Suprapubic skin (tissue), 4 donors: ENCODE results near the gene ANKRD13D. TPM values are rescaled to one million over a fixed set of nuclear protein-coding genes. Genes with fewer than 3 reads are reported as not detected.

ENCODE experiments used
- DNase-seq, 2 donors: peaks; one replicate each; pipeline ENCODE4 v3.0.0-alpha.2; 2019; ENCODE audit warnings: low spot score in 2 of 2
- H3K27ac ChIP-seq: fragments of 200-600 bp; sonication (generic); one replicate; pipeline ENCODE4 v1.5.1; 2019
- H3K27me3 ChIP-seq: fragments of 200-600 bp; sonication (generic); one replicate; pipeline ENCODE4 v1.5.1; 2019
- H3K36me3 ChIP-seq: fragments of 200-600 bp; sonication (generic); one replicate; pipeline ENCODE4 v1.5.1; 2019
- H3K4me1 ChIP-seq: fragments of 200-600 bp; sonication (generic); one replicate; pipeline ENCODE4 v1.5.1; 2019
- H3K4me3 ChIP-seq: fragments of 200-600 bp; sonication (generic); one replicate; pipeline ENCODE4 v1.5.1; 2019; ENCODE audit warnings: mild to moderate bottlenecking
- H3K9me3 ChIP-seq: fragments of 200-600 bp; sonication (generic); one replicate; pipeline ENCODE4 v1.5.1; 2019
- EP300 ChIP-seq: sonication (generic); formaldehyde crosslinking; IDR thresholded peaks from one replicate; pipeline ENCODE4 v1.6.1; 2017; ENCODE audit warnings: antibody characterized with exemption
- POLR2A ChIP-seq, 2 donors: fragments of 450-650 bp; IDR thresholded peaks; one replicate each; pipeline ENCODE4 v1.6.1; 2017; ENCODE audit warnings: antibody characterized with exemption in 2 of 2, mild to moderate bottlenecking in 2 of 2, moderate library complexity in 2 of 2
- POLR2AphosphoS5 ChIP-seq, 3 donors: sonication (generic); formaldehyde crosslinking; IDR thresholded peaks; one replicate each; pipeline ENCODE4 v1.6.1; 2017; ENCODE audit warnings: antibody characterized with exemption in 3 of 3
- WGBS: methylation state at CpG from one replicate; pipeline ENCODE4 v1.1.5; 2018; 5-methylcytosine and 5-hydroxymethylcytosine counted together
- total RNA-seq, 4 donors: library from RNA; depleted of rRNA; stranded (reverse); fragments of >200 nt; gene quantifications; one replicate each; pipeline ENCODE4 v1.1.0, GENCODE V29; 2016
- TF ChIP-seq, protein P1 (sequence below), 2 donors: fragments of 200-600 bp in 1 of 2; fragments of 450-650 bp in 1 of 2; sonication (generic) in 1 of 2; IDR thresholded peaks; one replicate each; pipeline ENCODE4 v1.5.1; 2016 to 2019; ENCODE audit warnings: antibody characterized with exemption in 2 of 2, mild to moderate bottlenecking in 1 of 2, moderate library complexity in 1 of 2

The ANKRD13D gene
- total RNA-seq, 4 donors from 2014 or later = 55.7 to 154 (median 77.2) TPM

- peak in 1 of 2 donors; percentile 63 for DNase-seq
- WGBS = 94% methylated on average over 18 of the region's 33 CpGs
- H3K27me3 ChIP-seq = no peaks in the 10 kb centered on the region
- peaks cover 39% of the 10 kb centered on the region for H3K36me3 ChIP-seq
- peaks cover 12% of the 10 kb centered on the region for H3K9me3 ChIP-seq
- peaks cover 59% of the 10 kb centered on the region for H3K4me1 ChIP-seq
- H3K27ac ChIP-seq = peak overlapping the region; percentile 59
- no peak overlapping the region for H3K4me3 ChIP-seq
- TF ChIP-seq EP300 (no peak), POLR2A (IDR thresholded peaks at IDR 0.05) (no peak), POLR2AphosphoS5 (IDR thresholded peaks at IDR 0.05) (no peak)
- TF ChIP-seq, protein P1, sequence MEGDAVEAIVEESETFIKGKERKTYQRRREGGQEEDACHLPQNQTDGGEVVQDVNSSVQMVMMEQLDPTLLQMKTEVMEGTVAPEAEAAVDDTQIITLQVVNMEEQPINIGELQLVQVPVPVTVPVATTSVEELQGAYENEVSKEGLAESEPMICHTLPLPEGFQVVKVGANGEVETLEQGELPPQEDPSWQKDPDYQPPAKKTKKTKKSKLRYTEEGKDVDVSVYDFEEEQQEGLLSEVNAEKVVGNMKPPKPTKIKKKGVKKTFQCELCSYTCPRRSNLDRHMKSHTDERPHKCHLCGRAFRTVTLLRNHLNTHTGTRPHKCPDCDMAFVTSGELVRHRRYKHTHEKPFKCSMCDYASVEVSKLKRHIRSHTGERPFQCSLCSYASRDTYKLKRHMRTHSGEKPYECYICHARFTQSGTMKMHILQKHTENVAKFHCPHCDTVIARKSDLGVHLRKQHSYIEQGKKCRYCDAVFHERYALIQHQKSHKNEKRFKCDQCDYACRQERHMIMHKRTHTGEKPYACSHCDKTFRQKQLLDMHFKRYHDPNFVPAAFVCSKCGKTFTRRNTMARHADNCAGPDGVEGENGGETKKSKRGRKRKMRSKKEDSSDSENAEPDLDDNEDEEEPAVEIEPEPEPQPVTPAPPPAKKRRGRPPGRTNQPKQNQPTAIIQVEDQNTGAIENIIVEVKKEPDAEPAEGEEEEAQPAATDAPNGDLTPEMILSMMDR (IDR thresholded peaks at IDR 0.05) = no peak
Measured at GRCh38 chr11:67291481-67292381, 2.6 kb downstream of the ANKRD13D start.

DNA sequence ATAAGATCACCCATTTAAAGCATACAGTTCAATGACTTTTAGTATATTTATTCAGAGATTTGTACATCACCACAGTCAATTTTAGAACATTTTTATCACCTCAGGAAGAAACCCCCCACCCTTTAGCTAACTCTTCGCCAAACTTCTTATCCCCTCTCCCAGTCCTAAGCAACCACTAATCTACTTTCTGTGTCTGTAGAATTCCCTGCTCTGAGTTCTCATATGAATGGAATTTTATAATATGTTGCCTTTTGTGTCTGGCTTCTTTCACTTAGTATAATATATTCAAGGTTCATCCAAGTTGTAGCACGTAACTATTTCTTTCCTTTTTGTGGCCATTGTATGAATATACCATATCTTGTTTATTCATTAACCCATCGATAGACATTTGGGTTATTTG is 3.6 kb downstream of the ANKRD13D start:
- 62% methylated on average over 3 of the region's 3 CpGs for WGBS
- no peak overlapping the region for H3K4me3 ChIP-seq
- peaks cover 49% of the 10 kb centered on the region for H3K4me1 ChIP-seq
- H3K27ac ChIP-seq = peak overlapping the region; percentile 59
- TF ChIP-seq, protein P1 (IDR thresholded peaks at IDR 0.05) = no peak
- TF ChIP-seq POLR2AphosphoS5 (IDR thresholded peaks at IDR 0.05) (no peak), POLR2A (IDR thresholded peaks at IDR 0.05) (no peak), EP300 (no peak)
- H3K9me3 ChIP-seq = peaks cover 12% of the 10 kb centered on the region
- H3K36me3 ChIP-seq = peaks cover 42% of the 10 kb centered on the region
- no peak for DNase-seq
- H3K27me3 ChIP-seq = no peaks in the 10 kb centered on the region

DNA sequence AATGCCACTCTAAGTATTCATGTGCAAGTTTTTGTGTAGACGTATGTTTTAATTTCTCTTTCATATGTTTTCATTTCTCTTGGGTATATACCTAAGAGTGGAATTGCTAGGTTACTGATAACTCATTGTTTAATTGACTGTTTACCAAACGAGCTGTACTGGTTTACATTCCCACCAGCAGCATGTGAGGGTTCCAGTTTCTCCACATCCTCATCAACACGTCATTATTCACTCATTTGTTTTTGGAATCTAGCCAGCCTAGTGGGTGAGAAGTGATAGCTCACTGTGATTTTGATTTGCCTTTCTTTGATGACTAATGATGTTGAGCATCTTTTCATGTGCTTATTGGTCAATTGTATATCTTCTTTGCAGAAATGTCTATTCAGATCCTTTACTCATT is 4.0 kb downstream of the ANKRD13D start:
- Histone ChIP-seq H3K27me3 (no peaks in the 10 kb centered on the region), H3K36me3 (peaks cover 44% of the 10 kb centered on the region), H3K4me1 (peaks cover 45% of the 10 kb centered on the region), H3K4me3 (no peak overlapping the region), H3K27ac (no peak overlapping the region), H3K9me3 (peaks cover 12% of the 10 kb centered on the region)
- WGBS = 29% methylated on average over 3 of the region's 3 CpGs
- TF ChIP-seq POLR2AphosphoS5 (IDR thresholded peaks at IDR 0.05) (no peak), EP300 (no peak), POLR2A (IDR thresholded peaks at IDR 0.05) (no peak)
- TF ChIP-seq, protein P1 (IDR thresholded peaks at IDR 0.05) = no peak
- peak in 1 of 2 donors; percentile 6 for DNase-seq

- Histone ChIP-seq H3K36me3 (peaks cover 60% of the 10 kb centered on the region), H3K27me3 (no peaks in the 10 kb centered on the region), H3K27ac (no peak overlapping the region), H3K4me1 (peaks cover 28% of the 10 kb centered on the region), H3K9me3 (peaks cover 12% of the 10 kb centered on the region), H3K4me3 (no peak overlapping the region)
- no peak for TF ChIP-seq POLR2A (IDR thresholded peaks at IDR 0.05)
- TF ChIP-seq, protein P1 (IDR thresholded peaks at IDR 0.05) = no peak
- no peak for TF ChIP-seq EP300
- no peak for TF ChIP-seq POLR2AphosphoS5 (IDR thresholded peaks at IDR 0.05)
- no peak for DNase-seq
- 100% methylated on average over 1 of the region's 1 CpG for WGBS
Measured at GRCh38 chr11:67295846-67296245, 6.7 kb downstream of the ANKRD13D start.

- H3K4me3 ChIP-seq = no peak overlapping the region
- H3K4me1 ChIP-seq = peaks cover 22% of the 10 kb centered on the region
- peak in 1 of 2 donors; percentile 52 for DNase-seq
- no peak overlapping the region for H3K27ac ChIP-seq
- TF ChIP-seq EP300 = no peak
- no peak for TF ChIP-seq POLR2A (IDR thresholded peaks at IDR 0.05)
- TF ChIP-seq, protein P1 (IDR thresholded peaks at IDR 0.05) = no peak
- TF ChIP-seq POLR2AphosphoS5 (IDR thresholded peaks at IDR 0.05) = no peak
- H3K9me3 ChIP-seq = peaks cover 12% of the 10 kb centered on the region
- 98% methylated on average over 3 of the region's 7 CpGs for WGBS
- H3K27me3 ChIP-seq = no peaks in the 10 kb centered on the region
- peaks cover 55% of the 10 kb centered on the region for H3K36me3 ChIP-seq
Measured at GRCh38 chr11:67298786-67299185, 9.7 kb downstream of the ANKRD13D start.
